ENCODE data around the gene PRIMA1.

Gene PRIMA1

GRCh38 chr14:93729993-93730392, 58.3 kb downstream of the PRIMA1 start:
- TF ChIP-seq CTCF (IDR thresholded peaks at IDR 0.05; ENCODE audit: low read depth, low read length) = no peak

GRCh38 chr14:93728651-93729016, 59.7 kb downstream of the PRIMA1 start:
- no peak for DNase-seq (ENCODE audit: extremely low read depth, low read depth)
- TF ChIP-seq CTCF (IDR thresholded peaks at IDR 0.05; ENCODE audit: low read depth, low read length) = no peak

More at GRCh38 chr14:93729993-93730392, 58.3 kb downstream of the PRIMA1 start:
- no peak for DNase-seq (ENCODE audit: extremely low read depth, low read depth)

- DNase-seq (ENCODE audit: extremely low read depth, low read depth) = no peak
- TF ChIP-seq CTCF (IDR thresholded peaks at IDR 0.05; ENCODE audit: low read depth, low read length) = no peak
Measured at GRCh38 chr14:93727917-93728650, 60.2 kb downstream of the PRIMA1 start.

GRCh38 chr14:93727039-93727740, 61.1 kb downstream of the PRIMA1 start:
- no peak for TF ChIP-seq CTCF (IDR thresholded peaks at IDR 0.05; ENCODE audit: low read depth, low read length)
- no peak for DNase-seq (ENCODE audit: extremely low read depth, low read depth)

GRCh38 chr14:93725993-93726392, 62.3 kb downstream of the PRIMA1 start:
- DNase-seq (ENCODE audit: extremely low read depth, low read depth) = no peak

GRCh38 chr14:93725002-93725582, 63.2 kb downstream of the PRIMA1 start:
- DNase-seq (ENCODE audit: extremely low read depth, low read depth) = no peak
- TF ChIP-seq CTCF (IDR thresholded peaks at IDR 0.05; ENCODE audit: low read depth, low read length) = no peak

More at GRCh38 chr14:93725993-93726392, 62.3 kb downstream of the PRIMA1 start:
- no peak for TF ChIP-seq CTCF (IDR thresholded peaks at IDR 0.05; ENCODE audit: low read depth, low read length)

GRCh38 chr14:93723001-93723400, 65.3 kb downstream of the PRIMA1 start:
- DNase-seq (ENCODE audit: extremely low read depth, low read depth) = no peak
- no peak for TF ChIP-seq CTCF (IDR thresholded peaks at IDR 0.05; ENCODE audit: low read depth, low read length)
